ENCODE data around the gene PRKCG.

DNA sequence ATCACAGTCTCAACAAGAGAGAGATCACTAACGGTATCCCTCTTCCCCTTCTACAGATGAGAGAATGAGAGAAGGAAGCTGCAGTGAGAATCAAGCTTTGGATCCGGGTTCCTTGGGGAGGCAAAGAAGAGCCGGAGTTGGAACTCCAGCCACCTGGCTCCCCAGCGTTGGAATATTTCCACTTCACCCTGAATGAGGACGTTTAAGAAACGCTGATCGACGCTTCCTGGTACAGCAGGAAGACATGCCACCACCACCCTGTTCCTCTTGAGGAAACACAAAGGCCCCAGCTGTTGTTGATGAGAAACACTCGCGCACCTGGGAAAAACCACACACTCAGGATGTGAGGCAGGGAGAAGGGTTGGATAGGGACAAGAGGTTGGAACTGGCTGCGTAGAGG, 69.4 kb downstream of the PRKCG start:
- TF ChIP-seq, protein P1, sequence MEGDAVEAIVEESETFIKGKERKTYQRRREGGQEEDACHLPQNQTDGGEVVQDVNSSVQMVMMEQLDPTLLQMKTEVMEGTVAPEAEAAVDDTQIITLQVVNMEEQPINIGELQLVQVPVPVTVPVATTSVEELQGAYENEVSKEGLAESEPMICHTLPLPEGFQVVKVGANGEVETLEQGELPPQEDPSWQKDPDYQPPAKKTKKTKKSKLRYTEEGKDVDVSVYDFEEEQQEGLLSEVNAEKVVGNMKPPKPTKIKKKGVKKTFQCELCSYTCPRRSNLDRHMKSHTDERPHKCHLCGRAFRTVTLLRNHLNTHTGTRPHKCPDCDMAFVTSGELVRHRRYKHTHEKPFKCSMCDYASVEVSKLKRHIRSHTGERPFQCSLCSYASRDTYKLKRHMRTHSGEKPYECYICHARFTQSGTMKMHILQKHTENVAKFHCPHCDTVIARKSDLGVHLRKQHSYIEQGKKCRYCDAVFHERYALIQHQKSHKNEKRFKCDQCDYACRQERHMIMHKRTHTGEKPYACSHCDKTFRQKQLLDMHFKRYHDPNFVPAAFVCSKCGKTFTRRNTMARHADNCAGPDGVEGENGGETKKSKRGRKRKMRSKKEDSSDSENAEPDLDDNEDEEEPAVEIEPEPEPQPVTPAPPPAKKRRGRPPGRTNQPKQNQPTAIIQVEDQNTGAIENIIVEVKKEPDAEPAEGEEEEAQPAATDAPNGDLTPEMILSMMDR (IDR thresholded peaks at IDR 0.05) = no peak
- TF ChIP-seq POLR2A (IDR thresholded peaks at IDR 0.05) = no peak
- no peak for TF ChIP-seq POLR2AphosphoS5 (IDR thresholded peaks at IDR 0.05)
- no peak for TF ChIP-seq EP300 (IDR thresholded peaks at IDR 0.05)
